NCI-H1694 treated with DMSO at 0.1 percent for 48 hours (cell line): ENCODE data around the gene TRIM33.
"Not testable (repeated sequence)": the region's sequence is repeated elsewhere in the genome, so short reads cannot be mapped to it uniquely, and the experiment has no call there.

Experiments
- DNase-seq: peaks from one replicate; lab custom pipeline; 2025; lab: John Stamatoyannopoulos, UW

TRIM33 gene

GRCh38 chr1:114510274-114511031, 550 bp downstream of the TRIM33 start:
- no peak for DNase-seq

- DNase-seq = no peak
These were observed 1.3 kb downstream of the TRIM33 start for GRCh38 chr1:114509596-114510273.

GRCh38 chr1:114508386-114508898, 2.6 kb downstream of the TRIM33 start:
- no peak for DNase-seq

GRCh38 chr1:114507513-114507912, 3.5 kb downstream of the TRIM33 start:
- no peak for DNase-seq

GRCh38 chr1:114505148-114505561, 5.8 kb downstream of the TRIM33 start:
- DNase-seq = no peak

- no peak for DNase-seq
These were observed 7.0 kb downstream of the TRIM33 start for GRCh38 chr1:114503916-114504422.

- no peak for DNase-seq
These were observed 8.9 kb downstream of the TRIM33 start for GRCh38 chr1:114502080-114502479.

- no peak for DNase-seq
These were observed 11.5 kb downstream of the TRIM33 start for GRCh38 chr1:114499478-114499877.

- no peak for DNase-seq
These were observed 14.9 kb downstream of the TRIM33 start for GRCh38 chr1:114496089-114496488.

GRCh38 chr1:114495486-114495885, 15.5 kb downstream of the TRIM33 start:
- DNase-seq = no peak

GRCh38 chr1:114492978-114493377, 18.0 kb downstream of the TRIM33 start:
- DNase-seq = no peak

GRCh38 chr1:114490274-114490693, 20.7 kb downstream of the TRIM33 start:
- no peak for DNase-seq

GRCh38 chr1:114488739-114489138, 22.3 kb downstream of the TRIM33 start:
- DNase-seq = no peak

- no peak for DNase-seq
These were observed 25.7 kb downstream of the TRIM33 start for GRCh38 chr1:114485286-114485685.

GRCh38 chr1:114482585-114482984, 28.4 kb downstream of the TRIM33 start:
- no peak for DNase-seq

- not testable (repeated sequence) for DNase-seq
These were observed 31.4 kb downstream of the TRIM33 start for GRCh38 chr1:114479636-114480035.

GRCh38 chr1:114479134-114479533, 31.9 kb downstream of the TRIM33 start:
- DNase-seq = no peak

- DNase-seq = no peak
These were observed 37.2 kb downstream of the TRIM33 start for GRCh38 chr1:114473796-114474195.

GRCh38 chr1:114472408-114472807, 38.6 kb downstream of the TRIM33 start:
- DNase-seq = no peak

- no peak for DNase-seq
These were observed 40.3 kb downstream of the TRIM33 start for GRCh38 chr1:114470681-114471080.

- DNase-seq = no peak
These were observed 42.1 kb downstream of the TRIM33 start for GRCh38 chr1:114468710-114469468.

GRCh38 chr1:114468047-114468446, 43.0 kb downstream of the TRIM33 start:
- no peak for DNase-seq
